Measurements from ENCODE around the gene PNPLA7.

PNPLA7 gene

DNA sequence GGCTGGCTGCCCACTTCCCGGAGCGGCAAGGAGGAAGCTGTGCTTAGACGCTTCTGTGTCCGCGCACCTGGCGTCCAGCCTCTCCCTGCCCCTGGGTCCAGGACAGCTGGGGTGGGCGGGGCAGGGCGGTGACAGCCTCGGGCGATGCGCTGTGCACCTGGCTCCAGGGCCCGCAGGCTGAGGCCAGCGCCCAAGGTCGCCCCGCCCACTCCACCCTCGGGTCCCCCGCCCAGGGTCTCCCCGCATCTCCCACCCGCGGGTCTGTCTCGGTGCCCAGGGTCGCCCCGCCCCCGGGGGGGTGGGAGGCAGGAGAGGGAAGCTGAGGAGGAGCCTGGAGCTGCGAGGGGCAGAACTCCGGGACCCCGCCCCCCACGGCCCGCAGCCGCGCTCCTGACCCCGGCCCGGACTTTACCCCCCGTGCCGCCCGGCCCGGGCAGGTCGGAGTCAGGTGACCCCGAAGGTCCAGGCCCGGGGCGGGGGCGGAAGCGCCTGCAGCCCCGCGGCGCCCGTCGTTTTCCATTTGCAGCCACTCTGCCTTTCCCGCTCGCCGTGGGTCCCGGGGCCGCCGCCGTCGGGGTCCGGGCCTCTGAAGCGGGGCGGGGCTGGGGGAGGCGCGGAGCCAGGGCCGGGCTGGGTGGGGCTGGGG, 108.8 kb downstream of the PNPLA7 start, which contains the start of gene ENTPD8:
Gene ENTPD8, minus strand, starts transcription at position 69 of the 646 bp plus-strand sequence. CDS start 3,072 bp downstream, outside the sequence.
- Histone ChIP-seq H3K9me3 (ENCODE audit: insufficient read depth, low read length, severe bottlenecking) (no peaks in the 10 kb centered on the region), H3K4me1 (ENCODE audit: insufficient read depth, low read length) (no peaks in the 10 kb centered on the region), H3K9ac (ENCODE audit: low read depth, low read length) (no peak within 1 kb of the TSS), H4K20me1 (ENCODE audit: insufficient read depth, low read length) (peaks cover 10% of the 10 kb centered on the region; the same call in 1 of the 2 replicates), H3K4me3 (ENCODE audit: low read depth in 1 of 2, low read length in 2 of 2) (no peak within 1 kb of the TSS), H3K27ac (ENCODE audit: low read length) (no peak within 1 kb of the TSS), H3K4me2 (ENCODE audit: insufficient read depth, low read length) (no peak within 1 kb of the TSS), H2AFZ (ENCODE audit: low read depth, low read length) (no peak within 1 kb of the TSS), H3K36me3 (ENCODE audit: insufficient read depth, low read length) (no peaks in the 10 kb centered on the region), H3K27me3 (ENCODE audit: insufficient read depth, low read length, poor library complexity) (no peaks in the 10 kb centered on the region), H3K79me2 (ENCODE audit: insufficient read depth, low read length) (no peaks in the 10 kb centered on the region)
- no peak for DNase-seq
- TF ChIP-seq EZH2 (IDR thresholded peaks at IDR 0.05; ENCODE audit: borderline replicate concordance, low read depth, low read length, severe bottlenecking) = no peak
- TF ChIP-seq, protein P1, sequence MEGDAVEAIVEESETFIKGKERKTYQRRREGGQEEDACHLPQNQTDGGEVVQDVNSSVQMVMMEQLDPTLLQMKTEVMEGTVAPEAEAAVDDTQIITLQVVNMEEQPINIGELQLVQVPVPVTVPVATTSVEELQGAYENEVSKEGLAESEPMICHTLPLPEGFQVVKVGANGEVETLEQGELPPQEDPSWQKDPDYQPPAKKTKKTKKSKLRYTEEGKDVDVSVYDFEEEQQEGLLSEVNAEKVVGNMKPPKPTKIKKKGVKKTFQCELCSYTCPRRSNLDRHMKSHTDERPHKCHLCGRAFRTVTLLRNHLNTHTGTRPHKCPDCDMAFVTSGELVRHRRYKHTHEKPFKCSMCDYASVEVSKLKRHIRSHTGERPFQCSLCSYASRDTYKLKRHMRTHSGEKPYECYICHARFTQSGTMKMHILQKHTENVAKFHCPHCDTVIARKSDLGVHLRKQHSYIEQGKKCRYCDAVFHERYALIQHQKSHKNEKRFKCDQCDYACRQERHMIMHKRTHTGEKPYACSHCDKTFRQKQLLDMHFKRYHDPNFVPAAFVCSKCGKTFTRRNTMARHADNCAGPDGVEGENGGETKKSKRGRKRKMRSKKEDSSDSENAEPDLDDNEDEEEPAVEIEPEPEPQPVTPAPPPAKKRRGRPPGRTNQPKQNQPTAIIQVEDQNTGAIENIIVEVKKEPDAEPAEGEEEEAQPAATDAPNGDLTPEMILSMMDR (IDR thresholded peaks at IDR 0.05; ENCODE audit: borderline replicate concordance, extremely low read depth, low read length, poor library complexity, severe bottlenecking) = no peak
- ATAC-seq (ENCODE audit: insufficient read depth, low read depth) = no peak

DNA sequence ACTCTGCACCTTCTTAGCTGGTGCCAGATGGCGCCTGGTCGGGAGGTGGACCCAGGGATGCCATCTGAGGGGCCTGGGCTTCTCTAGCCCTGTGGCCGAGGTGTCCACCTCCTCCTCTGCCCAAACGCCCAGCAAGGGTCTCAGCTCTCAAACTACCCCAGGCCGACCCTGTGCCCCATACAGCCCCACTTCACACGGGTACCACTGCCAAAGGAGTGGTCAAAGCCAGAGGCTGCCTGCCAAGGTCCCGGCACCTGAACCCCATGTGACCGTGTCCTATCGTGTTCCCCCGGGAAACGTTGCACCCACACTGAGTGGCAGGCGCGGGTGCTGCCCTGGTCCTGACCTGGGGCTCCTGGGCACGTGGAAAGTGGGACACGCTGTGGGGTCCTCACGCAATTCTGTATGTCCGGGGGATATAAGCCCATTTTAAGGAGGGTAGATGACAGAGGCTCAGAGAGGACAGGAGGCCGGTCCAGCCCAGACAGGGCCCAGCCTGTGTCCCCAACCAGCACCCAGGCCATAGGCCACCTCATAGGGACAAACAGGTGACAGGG, 111.0 kb downstream of the PNPLA7 start:
- H3K4me2 ChIP-seq (ENCODE audit: insufficient read depth, low read length) = no peak overlapping the region
- H3K9me3 ChIP-seq (ENCODE audit: insufficient read depth, low read length, severe bottlenecking) = no peaks in the 10 kb centered on the region
- H3K4me1 ChIP-seq (ENCODE audit: insufficient read depth, low read length) = no peaks in the 10 kb centered on the region
- H3K9ac ChIP-seq (ENCODE audit: low read depth, low read length) = no peak overlapping the region
- DNase-seq = no peak
- H3K79me2 ChIP-seq (ENCODE audit: insufficient read depth, low read length) = no peaks in the 10 kb centered on the region
- H2AFZ ChIP-seq (ENCODE audit: low read depth, low read length) = no peak overlapping the region
- H3K27ac ChIP-seq (ENCODE audit: low read length) = no peak overlapping the region
- H3K4me3 ChIP-seq (ENCODE audit: low read depth in 1 of 2, low read length in 2 of 2) = no peak overlapping the region
- H4K20me1 ChIP-seq (ENCODE audit: insufficient read depth, low read length) = peaks cover 7% of the 10 kb centered on the region; the same call in 1 of the 2 replicates
- H3K36me3 ChIP-seq (ENCODE audit: insufficient read depth, low read length) = no peaks in the 10 kb centered on the region
- TF ChIP-seq, protein P1 (IDR thresholded peaks at IDR 0.05; ENCODE audit: borderline replicate concordance, extremely low read depth, low read length, poor library complexity, severe bottlenecking) = no peak
- TF ChIP-seq EZH2 (IDR thresholded peaks at IDR 0.05; ENCODE audit: borderline replicate concordance, low read depth, low read length, severe bottlenecking) = no peak
- no peak for ATAC-seq (ENCODE audit: insufficient read depth, low read depth)
- H3K27me3 ChIP-seq (ENCODE audit: insufficient read depth, low read length, poor library complexity) = no peaks in the 10 kb centered on the region

DNA sequence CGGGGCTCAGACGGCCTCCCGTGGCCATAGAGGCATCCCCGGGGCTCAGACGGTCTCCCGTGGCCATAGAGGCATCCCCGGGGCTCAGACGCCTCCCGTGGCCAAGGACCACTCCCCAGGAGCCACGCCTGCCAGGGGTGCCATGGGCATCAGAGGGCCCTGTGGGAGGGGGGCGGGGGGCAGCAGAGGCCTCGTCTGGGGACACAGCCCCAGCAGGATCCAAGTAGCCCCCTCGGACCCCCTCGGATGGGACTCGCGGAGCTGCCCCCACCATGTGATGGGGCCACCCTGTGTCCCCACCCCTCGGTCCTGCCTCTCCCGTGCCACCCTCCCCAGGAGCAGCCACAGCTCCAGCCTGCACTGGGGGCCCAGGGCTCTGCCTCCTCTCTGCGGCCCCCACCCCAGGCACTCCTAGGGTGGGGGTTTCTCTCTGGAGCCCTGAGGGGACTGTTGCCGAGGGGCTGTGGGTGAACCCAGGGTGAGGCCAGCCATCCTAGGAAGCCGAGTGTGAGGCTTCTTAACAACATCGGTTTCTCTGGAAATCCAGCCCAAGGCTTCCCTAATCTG, 111.5 kb downstream of the PNPLA7 start:
- Histone ChIP-seq H2AFZ (ENCODE audit: low read depth, low read length) (no peak overlapping the region), H3K4me3 (ENCODE audit: low read depth in 1 of 2, low read length in 2 of 2) (no peak overlapping the region), H3K9ac (ENCODE audit: low read depth, low read length) (no peak overlapping the region), H3K9me3 (ENCODE audit: insufficient read depth, low read length, severe bottlenecking) (no peaks in the 10 kb centered on the region), H3K4me2 (ENCODE audit: insufficient read depth, low read length) (no peak overlapping the region), H3K27ac (ENCODE audit: low read length) (no peak overlapping the region), H3K79me2 (ENCODE audit: insufficient read depth, low read length) (no peaks in the 10 kb centered on the region), H4K20me1 (ENCODE audit: insufficient read depth, low read length) (peaks cover 7% of the 10 kb centered on the region; the same call in 1 of the 2 replicates), H3K36me3 (ENCODE audit: insufficient read depth, low read length) (no peaks in the 10 kb centered on the region), H3K27me3 (ENCODE audit: insufficient read depth, low read length, poor library complexity) (no peaks in the 10 kb centered on the region), H3K4me1 (ENCODE audit: insufficient read depth, low read length) (no peaks in the 10 kb centered on the region)
- DNase-seq (no peak), ATAC-seq (ENCODE audit: insufficient read depth, low read depth) (no peak)
- TF ChIP-seq EZH2 (IDR thresholded peaks at IDR 0.05; ENCODE audit: borderline replicate concordance, low read depth, low read length, severe bottlenecking) = no peak
- TF ChIP-seq, protein P1 (IDR thresholded peaks at IDR 0.05; ENCODE audit: borderline replicate concordance, extremely low read depth, low read length, poor library complexity, severe bottlenecking) = no peak
